HepG2 (cell line): ENCODE data around the gene KCNT1.

Experiments used
- CTCF ChIP-seq: sonication (generic); formaldehyde crosslinking; IDR thresholded peaks from 2 replicates; pipeline ENCODE4 v1.5.0; 2020; ENCODE audit warnings: mild to moderate bottlenecking, missing genetic modification reagents, moderate library complexity
- NFE2L2 ChIP-seq: fragments of 150-350 bp; IDR thresholded peaks from 2 replicates; pipeline ENCODE4 v1.6.1; 2014; ENCODE audit warnings: low read length

- TF ChIP-seq CTCF (CRISPR knock-in tag) = no peak
- no peak for TF ChIP-seq NFE2L2
These were observed 11.0 kb upstream of the KCNT1 start for GRCh38 chr9:135690836-135691570.
